SH-SY5Y (cell line): Measurements from ENCODE around the gene TMEM109.

Experiments used
- GATA2 ChIP-seq: IDR thresholded peaks from 2 replicates; pipeline ENCODE4 v1.6.1; 2011; ENCODE audit warnings: mild to moderate bottlenecking, low read depth, low read length
- GATA3 ChIP-seq: IDR thresholded peaks from 2 replicates; pipeline ENCODE4 v1.6.1; 2011; ENCODE audit warnings: low read depth, mild to moderate bottlenecking, low read length, moderate library complexity

- TF ChIP-seq GATA2 (no peak), GATA3 (no peak)
Measured at GRCh38 chr11:60876168-60876485, 37.8 kb upstream of the TMEM109 start.
